Measurements from ENCODE around the gene MORN1.

Gene MORN1

DNA sequence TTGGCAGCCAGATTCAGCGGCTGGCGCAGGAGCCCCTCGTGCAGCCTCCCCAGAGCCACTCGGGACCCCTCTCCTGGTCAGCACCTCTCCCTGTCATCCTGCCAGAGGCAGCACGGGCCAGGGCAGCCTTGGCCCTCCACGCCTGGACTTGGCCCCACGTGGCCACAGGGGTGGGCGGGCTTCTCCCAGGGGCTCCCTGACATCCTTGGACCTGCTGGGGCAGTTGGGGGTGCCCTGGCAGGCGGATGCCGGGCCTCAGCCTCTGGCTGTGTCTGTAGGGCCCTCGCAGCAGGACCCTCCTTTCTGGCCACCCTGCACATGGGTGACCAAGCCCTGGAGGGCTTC lies 60.2 kb downstream of the MORN1 start:
- Histone ChIP-seq H2BK5ac (ENCODE audit: low read depth, low read length, poor library complexity, severe bottlenecking) (no peak overlapping the region), H3K14ac (ENCODE audit: low read length in 2 of 2) (no peak overlapping the region), H3K27ac (ENCODE audit: low read length, poor library complexity, severe bottlenecking) (no peak overlapping the region), H2BK12ac (ENCODE audit: low read length in 2 of 2) (no peak overlapping the region), H3K4ac (ENCODE audit: low read depth in 1 of 2, low read length in 2 of 2) (no peak overlapping the region), H3K18ac (ENCODE audit: low read depth in 1 of 2, low read length in 2 of 2) (no peak overlapping the region), H2BK15ac (ENCODE audit: low read depth, poor library complexity, severe bottlenecking) (no peak overlapping the region), H3K36me3 (ENCODE audit: control insufficient read depth in 1 of 2, insufficient read depth in 2 of 2, low read depth in 1 of 2, low read length in 2 of 2) (no peaks in the 10 kb centered on the region), H3K79me1 (replicated peaks; ENCODE audit: low read length, poor library complexity, severe bottlenecking) (no peaks in the 10 kb centered on the region), H3K9ac (ENCODE audit: low read length) (peak overlapping the region; percentile 72), H3K4me1 (ENCODE audit: control insufficient read depth, insufficient read depth, low read depth, low read length) (peaks cover 19% of the 10 kb centered on the region), H3K4me3 (ENCODE audit: insufficient read depth in 1 of 2, low read depth in 1 of 2, low read length in 2 of 2) (no peak overlapping the region), H3K23ac (ENCODE audit: low read length in 2 of 2) (no peak overlapping the region), H4K91ac (ENCODE audit: low read length) (no peak overlapping the region), H2BK120ac (ENCODE audit: low read depth, low read length) (no peak overlapping the region), H3K9me3 (ENCODE audit: control insufficient read depth, low read length) (no peaks in the 10 kb centered on the region), H3K27me3 (ENCODE audit: control insufficient read depth in 1 of 2, insufficient read depth in 1 of 2, low read length in 2 of 2) (no peaks in the 10 kb centered on the region), H3K4me2 (ENCODE audit: low read length, poor library complexity, severe bottlenecking) (no peak overlapping the region), H2AFZ (ENCODE audit: low read depth, low read length) (no peak overlapping the region), H2AK5ac (ENCODE audit: low read length, severe bottlenecking) (no peak overlapping the region), H4K8ac (ENCODE audit: low read length) (no peak overlapping the region)
- 89% methylated on average over 11 of the region's 11 CpGs for WGBS
- DNase-seq, result no peak

DNA sequence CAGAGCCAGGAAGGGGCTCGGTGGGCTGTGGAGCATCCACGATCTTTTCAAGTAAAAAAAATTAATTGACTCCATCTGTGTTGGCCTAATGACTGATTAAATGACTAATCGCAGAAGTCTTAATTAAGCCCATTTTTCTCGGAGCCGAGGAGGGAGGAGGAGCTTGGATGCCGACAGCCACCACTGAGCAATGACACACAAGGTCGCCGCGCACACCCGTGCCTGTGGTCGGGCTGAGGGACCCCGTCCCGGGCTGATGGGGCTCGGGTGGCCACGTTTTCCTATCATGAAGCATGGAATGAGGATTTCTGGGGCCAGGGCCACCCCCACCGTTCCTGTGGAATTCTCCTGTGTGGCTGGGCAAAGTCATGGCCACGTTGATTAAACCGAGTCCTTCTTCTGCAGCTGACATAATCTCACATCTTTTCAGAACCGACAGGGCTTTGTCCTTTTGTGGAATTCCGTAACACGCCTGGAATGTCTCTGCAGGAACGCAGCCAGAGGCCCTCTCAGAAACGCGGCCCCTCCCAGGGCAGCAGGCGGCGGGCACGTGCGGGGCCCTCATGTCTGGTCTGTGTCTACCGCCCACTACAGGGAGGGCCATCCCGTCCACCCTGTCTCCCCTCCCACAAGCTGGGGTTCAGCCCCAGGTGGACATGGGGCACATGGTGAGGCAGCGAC lies 60.7 kb downstream of the MORN1 start:
- Histone ChIP-seq H3K18ac (ENCODE audit: low read depth in 1 of 2, low read length in 2 of 2) (no peak overlapping the region), H3K4me3 (ENCODE audit: insufficient read depth in 1 of 2, low read depth in 1 of 2, low read length in 2 of 2) (peak overlapping the region in 1 of 2 experiments; percentile 32), H3K9me3 (ENCODE audit: control insufficient read depth, low read length) (no peaks in the 10 kb centered on the region), H3K23ac (ENCODE audit: low read length in 2 of 2) (no peak overlapping the region), H3K36me3 (ENCODE audit: control insufficient read depth in 1 of 2, insufficient read depth in 2 of 2, low read depth in 1 of 2, low read length in 2 of 2) (no peaks in the 10 kb centered on the region), H3K27ac (ENCODE audit: low read length, poor library complexity, severe bottlenecking) (no peak overlapping the region), H2AFZ (ENCODE audit: low read depth, low read length) (no peak overlapping the region), H3K4ac (ENCODE audit: low read depth in 1 of 2, low read length in 2 of 2) (no peak overlapping the region), H2BK15ac (ENCODE audit: low read depth, poor library complexity, severe bottlenecking) (no peak overlapping the region), H3K27me3 (ENCODE audit: control insufficient read depth in 1 of 2, insufficient read depth in 1 of 2, low read length in 2 of 2) (no peaks in the 10 kb centered on the region), H3K4me1 (ENCODE audit: control insufficient read depth, insufficient read depth, low read depth, low read length) (peaks cover 19% of the 10 kb centered on the region), H4K91ac (ENCODE audit: low read length) (no peak overlapping the region), H4K8ac (ENCODE audit: low read length) (no peak overlapping the region), H3K9ac (ENCODE audit: low read length) (peak overlapping the region; percentile 72), H2BK12ac (ENCODE audit: low read length in 2 of 2) (no peak overlapping the region), H3K14ac (ENCODE audit: low read length in 2 of 2) (no peak overlapping the region), H2AK5ac (ENCODE audit: low read length, severe bottlenecking) (no peak overlapping the region), H3K79me1 (replicated peaks; ENCODE audit: low read length, poor library complexity, severe bottlenecking) (no peaks in the 10 kb centered on the region), H3K4me2 (ENCODE audit: low read length, poor library complexity, severe bottlenecking) (no peak overlapping the region), H2BK120ac (ENCODE audit: low read depth, low read length) (no peak overlapping the region), H2BK5ac (ENCODE audit: low read depth, low read length, poor library complexity, severe bottlenecking) (peak overlapping the region; percentile 24)
- no peak for DNase-seq
- 91% methylated on average over 31 of the region's 31 CpGs for WGBS

- Histone ChIP-seq H2BK120ac (ENCODE audit: low read depth, low read length) (no peak overlapping the region), H2BK15ac (ENCODE audit: low read depth, poor library complexity, severe bottlenecking) (no peak overlapping the region), H3K27ac (ENCODE audit: low read length, poor library complexity, severe bottlenecking) (no peak overlapping the region), H2AFZ (ENCODE audit: low read depth, low read length) (no peak overlapping the region), H4K91ac (ENCODE audit: low read length) (no peak overlapping the region), H3K18ac (ENCODE audit: low read depth in 1 of 2, low read length in 2 of 2) (no peak overlapping the region), H3K4ac (ENCODE audit: low read depth in 1 of 2, low read length in 2 of 2) (no peak overlapping the region), H3K9me3 (ENCODE audit: control insufficient read depth, low read length) (no peaks in the 10 kb centered on the region), H3K14ac (ENCODE audit: low read length in 2 of 2) (no peak overlapping the region), H3K9ac (ENCODE audit: low read length) (peak overlapping the region; percentile 72), H2BK5ac (ENCODE audit: low read depth, low read length, poor library complexity, severe bottlenecking) (no peak overlapping the region), H3K4me3 (ENCODE audit: insufficient read depth in 1 of 2, low read depth in 1 of 2, low read length in 2 of 2) (no peak overlapping the region), H2BK12ac (ENCODE audit: low read length in 2 of 2) (no peak overlapping the region), H3K4me2 (ENCODE audit: low read length, poor library complexity, severe bottlenecking) (no peak overlapping the region), H3K79me1 (replicated peaks; ENCODE audit: low read length, poor library complexity, severe bottlenecking) (no peaks in the 10 kb centered on the region), H4K8ac (ENCODE audit: low read length) (no peak overlapping the region), H3K36me3 (ENCODE audit: control insufficient read depth in 1 of 2, insufficient read depth in 2 of 2, low read depth in 1 of 2, low read length in 2 of 2) (no peaks in the 10 kb centered on the region), H3K23ac (ENCODE audit: low read length in 2 of 2) (no peak overlapping the region), H3K4me1 (ENCODE audit: control insufficient read depth, insufficient read depth, low read depth, low read length) (peaks cover 17% of the 10 kb centered on the region), H2AK5ac (ENCODE audit: low read length, severe bottlenecking) (peak overlapping the region; percentile 11), H3K27me3 (ENCODE audit: control insufficient read depth in 1 of 2, insufficient read depth in 1 of 2, low read length in 2 of 2) (no peaks in the 10 kb centered on the region)
- no peak for DNase-seq
- WGBS, result 94% methylated on average over 12 of the region's 12 CpGs
Observed at GRCh38 chr1:2330035-2330434, 61.3 kb downstream of the MORN1 start.

DNA sequence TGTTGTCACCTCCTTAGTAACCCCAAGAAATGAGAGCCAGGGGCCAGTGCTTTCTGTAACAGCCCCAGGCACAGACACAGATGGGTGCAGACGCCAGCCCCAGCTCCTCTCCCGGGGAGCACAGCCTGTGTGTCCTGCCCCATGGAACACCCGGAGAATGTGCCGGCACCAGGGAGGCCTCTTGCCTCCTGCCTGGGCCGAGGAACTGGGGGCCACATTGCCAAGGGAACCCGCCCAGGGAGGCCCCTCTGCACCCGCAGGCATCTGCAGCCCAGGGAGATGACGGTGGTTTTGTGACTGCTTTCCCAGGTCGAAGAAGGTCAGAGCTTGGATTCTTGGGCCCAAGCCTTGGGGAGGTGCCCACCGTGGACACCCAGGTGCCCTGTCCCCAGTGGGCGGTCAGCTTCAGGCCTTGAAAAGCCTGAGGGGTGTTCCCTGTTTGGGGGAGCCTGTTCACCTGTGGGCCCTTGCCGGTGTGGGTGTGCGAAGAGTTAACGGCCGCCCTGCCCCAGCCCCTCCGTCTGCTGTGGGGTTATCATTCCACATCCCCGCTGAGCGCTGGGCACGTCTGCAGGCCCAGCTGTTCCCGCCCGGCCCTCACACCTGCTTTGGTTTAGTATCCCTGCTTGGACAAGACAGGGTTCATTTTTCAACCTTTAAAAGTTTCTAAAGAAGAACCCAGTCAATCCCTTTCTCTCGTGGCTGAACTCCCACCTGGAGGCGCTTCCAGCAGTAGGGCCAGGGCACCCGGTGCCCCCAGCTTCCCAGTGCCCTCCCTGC lies 62.5 kb downstream of the MORN1 start:
- Histone ChIP-seq H2AK5ac (ENCODE audit: low read length, severe bottlenecking) (no peak overlapping the region), H3K79me1 (replicated peaks; ENCODE audit: low read length, poor library complexity, severe bottlenecking) (no peaks in the 10 kb centered on the region), H3K9me3 (ENCODE audit: control insufficient read depth, low read length) (no peaks in the 10 kb centered on the region), H3K27ac (ENCODE audit: low read length, poor library complexity, severe bottlenecking) (no peak overlapping the region), H3K18ac (ENCODE audit: low read depth in 1 of 2, low read length in 2 of 2) (no peak overlapping the region), H3K9ac (ENCODE audit: low read length) (no peak overlapping the region), H3K27me3 (ENCODE audit: control insufficient read depth in 1 of 2, insufficient read depth in 1 of 2, low read length in 2 of 2) (peaks cover 0 to 11% of the 10 kb centered on the region in 2 experiments), H3K4ac (ENCODE audit: low read depth in 1 of 2, low read length in 2 of 2) (no peak overlapping the region), H2BK120ac (ENCODE audit: low read depth, low read length) (no peak overlapping the region), H4K8ac (ENCODE audit: low read length) (no peak overlapping the region), H3K4me2 (ENCODE audit: low read length, poor library complexity, severe bottlenecking) (no peak overlapping the region), H3K4me1 (ENCODE audit: control insufficient read depth, insufficient read depth, low read depth, low read length) (peaks cover 13% of the 10 kb centered on the region), H3K23ac (ENCODE audit: low read length in 2 of 2) (no peak overlapping the region), H3K36me3 (ENCODE audit: control insufficient read depth in 1 of 2, insufficient read depth in 2 of 2, low read depth in 1 of 2, low read length in 2 of 2) (no peaks in the 10 kb centered on the region), H3K14ac (ENCODE audit: low read length in 2 of 2) (no peak overlapping the region), H2AFZ (ENCODE audit: low read depth, low read length) (no peak overlapping the region), H2BK12ac (ENCODE audit: low read length in 2 of 2) (no peak overlapping the region), H2BK5ac (ENCODE audit: low read depth, low read length, poor library complexity, severe bottlenecking) (no peak overlapping the region), H4K91ac (ENCODE audit: low read length) (no peak overlapping the region), H2BK15ac (ENCODE audit: low read depth, poor library complexity, severe bottlenecking) (no peak overlapping the region), H3K4me3 (ENCODE audit: insufficient read depth in 1 of 2, low read depth in 1 of 2, low read length in 2 of 2) (no peak overlapping the region)
- no peak for DNase-seq
- WGBS, result 84% methylated on average over 24 of the region's 24 CpGs
